ENCODE measurements around the gene PDF.
A peak's percentile ranks its signal among the peaks of the same experiment; 100 is the strongest.
"Not testable (repeated sequence)": the region's sequence is repeated elsewhere in the genome, so short reads cannot be mapped to it uniquely, and the experiment has no call there.

Gene PDF

DNA sequence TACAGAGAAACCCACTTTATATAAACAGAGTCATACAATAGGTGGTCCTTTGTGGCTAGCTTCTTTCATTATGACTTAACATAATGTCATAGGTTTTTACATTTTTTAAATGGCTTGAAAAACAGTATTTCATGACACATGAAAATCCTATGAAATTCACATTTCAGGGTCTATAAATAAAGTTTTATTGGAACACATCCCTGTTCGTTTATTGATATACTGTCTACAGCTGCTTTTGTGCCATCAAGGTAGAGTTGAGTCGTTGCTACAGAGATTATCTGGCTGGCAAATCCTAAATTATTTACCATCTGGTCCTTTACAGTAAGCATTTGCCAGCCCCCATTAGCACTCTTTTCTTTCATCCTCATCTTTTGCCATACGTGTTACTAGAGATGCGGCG lies 16.9 kb downstream of the PDF start:
- no peak for DNase-seq

DNA sequence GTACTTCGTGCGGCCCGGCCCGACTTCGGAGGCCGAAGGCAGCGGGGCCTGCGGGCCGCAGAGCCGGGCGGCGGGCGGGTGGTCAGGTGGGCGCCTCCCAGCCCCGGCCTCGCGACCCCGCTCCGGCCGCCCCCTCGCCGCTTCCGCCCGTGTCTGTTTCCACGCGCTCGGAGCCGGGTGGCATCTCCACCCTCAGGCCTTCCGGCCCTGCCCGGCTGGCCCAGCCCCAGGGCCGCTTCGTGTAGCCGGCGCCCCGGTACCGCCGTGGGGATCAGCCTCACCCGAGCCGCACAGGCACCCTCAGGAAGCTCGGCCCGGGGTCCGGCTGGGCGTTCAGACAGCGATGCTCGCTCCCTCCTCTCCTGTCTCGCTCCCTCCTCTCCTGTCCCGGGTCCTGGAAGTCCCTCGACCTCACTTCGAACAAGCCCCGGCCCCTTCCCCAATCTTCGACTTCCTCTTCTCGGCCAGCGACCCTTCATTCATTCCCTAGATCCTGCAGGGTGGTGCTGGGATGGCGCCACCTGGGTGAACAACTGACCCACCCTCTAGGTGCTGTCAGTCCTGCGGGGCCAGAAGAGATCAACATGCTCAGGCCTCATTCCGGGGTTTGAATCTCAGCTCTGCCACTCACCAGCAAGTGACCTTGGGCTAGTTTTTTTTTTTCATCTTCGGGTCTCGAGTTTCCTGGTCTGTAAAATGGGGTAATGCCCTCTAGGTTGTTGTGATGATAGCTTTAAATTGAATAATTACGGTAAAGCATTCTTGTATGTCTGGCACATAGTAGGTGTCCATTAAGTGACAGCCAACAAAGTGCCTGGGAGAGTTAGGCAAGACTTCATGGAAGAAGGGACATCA lies 18.6 kb downstream of the PDF start:
- no peak for DNase-seq

DNA sequence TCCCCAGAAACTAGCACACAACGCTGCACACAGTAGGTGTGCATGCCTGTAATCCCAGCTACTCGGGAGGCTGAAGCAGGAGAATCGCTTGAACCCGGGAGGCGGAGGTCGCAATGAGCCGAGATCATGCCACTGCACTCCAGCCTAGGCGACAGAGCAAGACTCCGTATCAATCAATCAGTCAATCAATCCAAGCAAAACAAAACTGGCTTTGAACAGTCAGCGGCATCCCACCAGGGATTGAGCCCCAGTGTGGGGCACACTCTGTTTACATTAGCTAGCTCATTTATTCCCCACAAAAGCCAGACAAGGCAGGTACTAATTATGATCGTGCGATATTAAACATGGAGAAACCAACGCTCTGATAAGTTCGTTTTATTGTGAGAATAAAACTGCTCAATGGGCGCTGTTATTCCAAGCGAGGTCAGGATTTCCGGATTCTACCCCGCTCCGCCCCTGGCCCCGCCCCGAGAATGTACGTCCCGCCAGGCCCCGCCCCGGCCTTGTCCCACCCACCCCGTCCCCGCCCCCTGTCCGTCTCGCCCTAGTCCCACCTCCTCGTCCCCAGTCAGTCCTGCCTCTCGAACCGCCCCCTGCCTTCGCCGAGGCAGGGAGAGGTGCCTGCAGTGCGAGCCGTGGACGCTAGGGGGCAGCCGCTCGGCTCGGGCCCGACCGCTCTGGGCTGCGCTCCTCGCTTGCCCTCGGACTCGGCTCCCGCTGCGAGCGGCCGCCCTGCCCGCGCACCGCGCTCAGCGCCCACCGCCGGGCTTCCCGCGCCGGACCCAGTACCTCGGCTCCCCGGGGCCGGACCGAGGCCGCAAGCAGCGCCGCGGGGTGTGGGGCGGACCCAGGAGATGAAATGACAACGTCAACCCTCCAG lies 19.5 kb downstream of the PDF start, which contains the start of gene VPS4A:
Gene VPS4A (plus strand): TSS at position 698 of the 880 bp plus-strand sequence. CDS start 162 bp downstream, at position 860.
- DNase-seq = peak; percentile 63

DNA sequence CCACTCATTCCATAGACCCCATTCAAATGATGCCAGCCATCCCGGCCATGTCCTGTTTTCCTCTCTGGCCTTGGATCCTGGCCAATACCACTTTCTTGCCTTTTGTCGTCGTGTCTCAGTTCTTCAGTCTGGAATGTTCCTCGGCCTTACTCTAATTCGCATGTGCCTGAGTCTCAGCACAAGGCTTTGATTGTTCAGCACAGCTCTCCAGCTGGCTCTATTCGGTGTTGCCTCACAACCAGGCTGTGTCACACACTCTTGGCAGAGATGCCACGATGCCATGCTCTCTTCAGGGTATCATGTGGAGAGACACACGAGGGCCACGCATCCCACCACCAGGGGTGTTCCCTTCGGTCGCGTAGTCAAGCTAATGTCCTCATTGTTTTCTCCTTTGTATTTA lies 21.1 kb downstream of the PDF start:
- DNase-seq = no peak

GRCh38 chr16:69307856-69308255 lies 22.5 kb downstream of the PDF start:
- no peak for DNase-seq

DNA sequence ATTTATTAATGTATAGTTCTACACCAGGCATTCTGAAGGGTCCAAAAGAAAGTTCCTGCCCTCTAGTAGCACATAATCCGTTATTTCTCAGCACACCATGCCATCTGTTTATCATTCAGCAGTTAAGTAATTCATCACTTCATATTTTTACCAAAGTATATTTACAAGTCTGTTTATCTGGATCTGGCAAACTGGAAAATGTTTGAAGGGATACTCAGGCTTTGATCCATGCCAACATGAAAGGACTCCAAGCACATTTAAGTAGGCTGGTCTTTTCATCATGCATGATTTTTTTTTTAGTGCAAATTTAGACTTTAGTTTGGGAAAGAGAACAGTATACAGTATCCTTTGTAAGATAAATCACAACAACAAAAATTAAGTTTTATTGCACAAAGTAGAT lies 23.3 kb downstream of the PDF start:
- DNase-seq = no peak

GRCh38 chr16:69306031-69306430 lies 24.4 kb downstream of the PDF start:
- no peak for DNase-seq

DNA sequence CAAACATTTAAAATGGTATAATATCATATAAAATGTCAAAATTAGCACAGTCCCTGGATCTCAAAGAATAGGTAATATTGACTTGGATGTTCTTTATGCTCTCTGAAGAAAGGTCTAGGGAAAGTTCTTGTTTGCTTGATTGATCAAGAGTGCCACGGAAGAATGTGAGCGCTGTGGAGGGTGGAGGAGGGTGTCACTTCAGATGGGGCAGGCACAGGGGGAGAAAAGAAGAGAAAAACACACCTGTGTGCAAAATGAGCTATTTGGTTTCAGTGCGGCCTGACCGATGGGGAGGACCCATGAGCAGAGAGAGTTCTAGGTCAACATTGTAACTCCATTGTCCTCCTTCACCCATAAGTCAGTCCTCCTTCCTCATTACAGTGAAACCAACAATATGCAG lies 28.1 kb downstream of the PDF start:
- DNase-seq = no peak

DNA sequence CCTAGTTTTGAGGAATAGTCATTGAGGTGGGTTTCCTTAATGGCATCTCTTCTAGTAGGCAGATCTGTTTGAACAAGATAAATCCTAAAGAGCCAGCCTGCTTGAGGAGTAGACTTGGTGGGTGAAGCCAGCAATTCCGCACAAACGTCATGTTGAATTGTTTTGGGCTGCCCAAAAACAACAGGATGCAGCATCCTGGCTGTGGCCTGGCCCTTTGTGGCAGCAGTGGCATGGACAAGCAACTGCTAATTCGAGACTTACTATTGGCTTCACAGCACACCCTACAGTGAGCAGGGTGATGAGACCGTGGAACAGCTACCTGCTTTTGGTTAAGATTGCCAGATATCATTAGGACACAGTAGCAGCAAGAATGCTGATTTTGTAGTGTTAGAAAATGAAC lies 28.5 kb downstream of the PDF start:
- no peak for DNase-seq

DNA sequence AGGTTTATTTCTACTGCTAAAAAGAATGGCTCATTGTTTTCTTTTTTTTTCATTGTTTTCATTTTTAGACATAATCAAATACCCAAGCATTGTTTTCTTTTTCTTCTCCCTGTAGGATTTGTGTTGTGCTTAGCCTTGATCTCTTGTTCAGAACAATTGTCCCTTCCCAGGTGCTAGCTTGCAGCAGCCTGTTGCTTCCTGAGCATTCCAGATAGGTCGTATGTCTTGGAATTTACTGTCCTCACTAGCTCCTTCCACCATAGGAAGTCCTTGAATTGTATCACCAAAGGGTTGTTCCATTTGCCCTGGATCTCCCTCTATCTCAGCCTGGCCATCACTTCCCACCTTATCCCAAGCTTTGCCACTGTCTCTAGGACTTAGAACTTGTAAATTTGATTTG lies 29.2 kb downstream of the PDF start:
- no peak for DNase-seq

DNA sequence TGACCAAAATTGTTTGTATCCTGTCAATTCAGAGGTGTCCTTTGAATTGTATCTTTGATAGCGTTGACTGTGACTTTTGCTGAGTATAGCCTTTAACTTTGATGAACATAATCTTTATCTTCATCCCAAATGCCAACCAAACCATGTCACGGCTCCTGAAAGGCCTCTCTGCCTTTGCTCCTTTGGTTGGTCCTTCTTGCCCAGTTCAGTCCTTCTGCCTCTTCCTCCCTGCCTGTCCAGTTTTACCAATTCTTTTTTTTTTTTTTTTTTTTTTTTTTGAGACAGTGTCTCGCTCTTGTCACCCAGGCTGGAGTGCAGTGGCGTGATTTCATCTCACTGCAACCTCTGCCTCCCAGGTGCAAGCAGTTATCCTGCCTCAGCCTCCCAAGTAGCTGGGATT lies 32.1 kb downstream of the PDF start:
- DNase-seq = no peak

- not testable (repeated sequence) for DNase-seq
Measured at GRCh38 chr16:69296771-69297170, 33.6 kb downstream of the PDF start.

- DNase-seq = no peak
Measured at GRCh38 chr16:69294051-69294450, 36.3 kb downstream of the PDF start.

- no peak for DNase-seq
Measured at GRCh38 chr16:69293401-69293800, 37.0 kb downstream of the PDF start.

GRCh38 chr16:69291657-69292056 lies 38.7 kb downstream of the PDF start:
- not testable (repeated sequence) for DNase-seq

GRCh38 chr16:69286941-69287713 lies 43.3 kb downstream of the PDF start:
- no peak for DNase-seq

DNA sequence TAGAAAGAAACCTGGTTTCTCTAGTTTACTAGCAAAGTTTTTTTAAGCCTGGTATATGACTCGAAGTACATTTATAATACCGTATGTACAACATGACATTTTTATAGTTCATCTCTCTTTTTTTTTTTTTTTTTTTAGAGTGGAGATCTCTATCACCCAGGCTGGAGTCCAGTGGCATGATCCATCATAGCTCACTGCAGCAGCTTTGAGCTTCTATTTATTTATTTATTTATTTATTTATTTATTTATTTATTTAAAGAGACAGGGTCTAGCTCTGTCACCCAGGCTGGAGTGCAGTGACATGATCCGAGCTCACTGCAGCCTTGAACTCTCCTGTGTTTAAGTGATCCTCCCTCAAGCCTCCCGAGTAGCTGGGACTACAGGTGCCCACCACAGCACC lies 45.1 kb downstream of the PDF start:
- no peak for DNase-seq

DNA sequence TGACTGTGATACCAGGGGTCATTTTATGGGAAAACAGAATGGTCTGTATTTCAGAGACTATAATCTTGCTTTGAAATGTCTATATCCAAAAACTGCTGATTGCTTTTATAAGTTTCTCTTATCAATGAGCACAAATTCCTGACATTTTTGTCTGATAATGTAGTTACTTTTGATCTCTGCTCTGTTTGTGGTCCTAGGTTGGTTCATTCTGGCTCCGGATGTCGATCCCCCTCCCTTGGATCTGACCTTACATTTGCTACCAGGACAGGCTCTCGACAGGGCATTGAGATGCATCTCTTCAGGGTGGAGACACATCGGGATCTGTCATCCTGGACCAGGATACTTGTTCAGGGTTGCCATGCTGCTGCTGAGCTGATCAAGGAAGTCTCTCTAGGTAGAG lies 46.5 kb downstream of the PDF start:
- no peak for DNase-seq

GRCh38 chr16:69277413-69277812 lies 53.0 kb downstream of the PDF start:
- DNase-seq = no peak
